BLaER1 treated with 17β-estradiol and CSF1 and Interleukin-3, amounts not matched to agents 10 nM and 100 nM (cell line): ENCODE measurements around the gene SYNGR3.

Experiments
- H3K27ac ChIP-seq, 11 experiments: shearing (Covaris generic); formaldehyde crosslinking; 2 replicates each; pipeline ENCODE4 v1.8.1; 2022
- H3K27me3 ChIP-seq, 11 experiments: shearing (Covaris generic); formaldehyde crosslinking; 2 replicates each; pipeline ENCODE4 v1.8.1; 2022
- H3K36me3 ChIP-seq, 11 experiments: shearing (Covaris generic); formaldehyde crosslinking; 2 replicates each; pipeline ENCODE4 v1.8.1; 2022
- H3K4me1 ChIP-seq, 10 experiments: shearing (Covaris generic); formaldehyde crosslinking; 2 replicates each; pipeline ENCODE4 v1.8.1; 2022
- H3K4me2 ChIP-seq, 11 experiments: shearing (Covaris generic); formaldehyde crosslinking; 2 replicates each; pipeline ENCODE4 v1.8.1; 2022
- H3K4me3 ChIP-seq, 10 experiments: shearing (Covaris generic); formaldehyde crosslinking; 2 replicates each; pipeline ENCODE4 v1.8.1; 2022
- H3K9ac ChIP-seq, 11 experiments: shearing (Covaris generic); formaldehyde crosslinking; 2 replicates each; pipeline ENCODE4 v1.8.1; 2022
- H3K9me3 ChIP-seq, 11 experiments: shearing (Covaris generic); formaldehyde crosslinking; replicated peaks in 1 of 11; 2 replicates each; pipeline ENCODE4 v1.8.1; 2022
- H4K20me1 ChIP-seq, 11 experiments: shearing (Covaris generic); formaldehyde crosslinking; 2 replicates each; pipeline ENCODE4 v1.8.1; 2022
- Cebpa-rat ChIP-seq, 11 experiments: shearing (Covaris generic); IDR thresholded peaks; 2 replicates each; pipeline ENCODE4 v1.8.1; 2022

SYNGR3 gene

GRCh38 chr16:2035431-2036199 is 45.8 kb downstream of the SYNGR3 start:
- H3K27me3 ChIP-seq, result no peaks in the 10 kb centered on the region
- peak overlapping the region; percentile 76 to 98 (median 92) for H3K4me2 ChIP-seq
- H3K9me3 ChIP-seq, result no peaks in the 10 kb centered on the region
- H3K4me3 ChIP-seq, result peak overlapping the region in 8 of 10 experiments; percentile 13 to 65 (median 28); a peak in 11 of 20 replicates
- H3K27ac ChIP-seq, result peak overlapping the region; percentile 25 to 73 (median 54); a peak in 21 of 22 replicates
- no peak for TF ChIP-seq Cebpa-rat (IDR thresholded peaks at IDR 0.05)
- H3K9ac ChIP-seq, result peak overlapping the region; percentile 54 to 71 (median 67)
- peaks cover 0 to 24% (median 0%) of the 10 kb centered on the region in 11 experiments; a peak in 8 of 22 replicates for H3K36me3 ChIP-seq
- H3K4me1 ChIP-seq, result peaks cover 90 to 100% (median 99%) of the 10 kb centered on the region in 10 experiments
- peaks cover 0 to 53% (median 5%) of the 10 kb centered on the region in 11 experiments; a peak in 11 of 22 replicates for H4K20me1 ChIP-seq

- Histone ChIP-seq H3K4me1 (peaks cover 96 to 100% (median 99%) of the 10 kb centered on the region in 10 experiments), H4K20me1 (peaks cover 0 to 58% (median 8%) of the 10 kb centered on the region in 11 experiments; a peak in 11 of 22 replicates), H3K27ac (peak overlapping the region; percentile 25 to 73 (median 54); a peak in 19 of 22 replicates), H3K9me3 (no peaks in the 10 kb centered on the region), H3K27me3 (no peaks in the 10 kb centered on the region), H3K9ac (peak overlapping the region; percentile 54 to 71 (median 67); a peak in 20 of 22 replicates), H3K36me3 (peaks cover 0 to 24% (median 0%) of the 10 kb centered on the region in 11 experiments; a peak in 8 of 22 replicates), H3K4me2 (peak overlapping the region; percentile 76 to 98 (median 92)), H3K4me3 (peak overlapping the region in 6 of 10 experiments; percentile 22 to 65 (median 42); a peak in 7 of 20 replicates)
- TF ChIP-seq Cebpa-rat (IDR thresholded peaks at IDR 0.05), result no peak
These were observed 46.6 kb downstream of the SYNGR3 start for GRCh38 chr16:2036200-2036966.

- no peak for TF ChIP-seq Cebpa-rat (IDR thresholded peaks at IDR 0.05)
- H3K36me3 ChIP-seq, result peaks cover 0 to 24% (median 0%) of the 10 kb centered on the region in 11 experiments; a peak in 8 of 22 replicates
- peak overlapping the region in 3 of 11 experiments; percentile 16 to 73 (median 71); a peak in 3 of 22 replicates for H3K27ac ChIP-seq
- H3K4me2 ChIP-seq, result peak overlapping the region; percentile 76 to 98 (median 92)
- no peak overlapping the region; a peak in 1 of 20 replicates for H3K4me3 ChIP-seq
- H3K4me1 ChIP-seq, result peaks cover 97 to 100% (median 99%) of the 10 kb centered on the region in 10 experiments
- H4K20me1 ChIP-seq, result peaks cover 0 to 62% (median 8%) of the 10 kb centered on the region in 11 experiments; a peak in 11 of 22 replicates
- H3K27me3 ChIP-seq, result no peaks in the 10 kb centered on the region
- H3K9me3 ChIP-seq, result no peaks in the 10 kb centered on the region
- peak overlapping the region in 5 of 11 experiments; percentile 15 to 64 (median 35); a peak in 6 of 22 replicates for H3K9ac ChIP-seq
These were observed 47.3 kb downstream of the SYNGR3 start for GRCh38 chr16:2037115-2037514.

GRCh38 chr16:2037647-2038381 is 48.0 kb downstream of the SYNGR3 start:
- Histone ChIP-seq H3K36me3 (peaks cover 0 to 24% (median 0%) of the 10 kb centered on the region in 11 experiments; a peak in 8 of 22 replicates), H3K9ac (peak overlapping the region in 9 of 11 experiments; percentile 21 to 64 (median 35); a peak in 10 of 22 replicates), H3K9me3 (no peaks in the 10 kb centered on the region), H3K27me3 (no peaks in the 10 kb centered on the region), H3K4me3 (no peak overlapping the region), H4K20me1 (peaks cover 0 to 65% (median 9%) of the 10 kb centered on the region in 11 experiments; a peak in 11 of 22 replicates), H3K4me1 (peaks cover 95 to 98% (median 97%) of the 10 kb centered on the region in 10 experiments), H3K27ac (peak overlapping the region in 6 of 11 experiments; percentile 16 to 73 (median 44); a peak in 13 of 22 replicates), H3K4me2 (peak overlapping the region; percentile 76 to 98 (median 92))
- TF ChIP-seq Cebpa-rat (IDR thresholded peaks at IDR 0.05), result no peak

GRCh38 chr16:2038382-2039231 is 48.8 kb downstream of the SYNGR3 start:
- H3K9ac ChIP-seq, result peak overlapping the region; percentile 1 to 72 (median 48); a peak in 20 of 22 replicates
- H3K4me2 ChIP-seq, result peak overlapping the region; percentile 76 to 97 (median 92)

GRCh38 chr16:2039274-2040031 is 49.7 kb downstream of the SYNGR3 start:
- no peak for TF ChIP-seq Cebpa-rat (IDR thresholded peaks at IDR 0.05)
- Histone ChIP-seq H3K9me3 (no peaks in the 10 kb centered on the region), H3K9ac (peak overlapping the region; percentile 1 to 72 (median 48); a peak in 20 of 22 replicates), H3K36me3 (peaks cover 0 to 28% (median 0%) of the 10 kb centered on the region in 11 experiments; a peak in 8 of 22 replicates), H4K20me1 (peaks cover 0 to 65% (median 10%) of the 10 kb centered on the region in 11 experiments; a peak in 11 of 22 replicates), H3K4me3 (peak overlapping the region in 4 of 10 experiments; percentile 7 to 37 (median 27); a peak in 4 of 20 replicates), H3K27me3 (no peaks in the 10 kb centered on the region), H3K27ac (peak overlapping the region in 9 of 11 experiments; percentile 2 to 71 (median 23); a peak in 15 of 22 replicates), H3K4me1 (peaks cover 96 to 98% (median 98%) of the 10 kb centered on the region in 10 experiments), H3K4me2 (peak overlapping the region; percentile 76 to 96 (median 92))

More at GRCh38 chr16:2038382-2039231, 48.8 kb downstream of the SYNGR3 start:
- H3K27me3 ChIP-seq, result no peaks in the 10 kb centered on the region
- peaks cover 0 to 28% (median 0%) of the 10 kb centered on the region in 11 experiments; a peak in 8 of 22 replicates for H3K36me3 ChIP-seq
- H3K4me1 ChIP-seq, result peaks cover 94 to 98% (median 97%) of the 10 kb centered on the region in 10 experiments
- peak overlapping the region in 10 of 11 experiments; percentile 2 to 71 (median 34); a peak in 13 of 22 replicates for H3K27ac ChIP-seq
- TF ChIP-seq Cebpa-rat (IDR thresholded peaks at IDR 0.05), result no peak
- H3K9me3 ChIP-seq, result no peaks in the 10 kb centered on the region
- H3K4me3 ChIP-seq, result peak overlapping the region in 3 of 10 experiments; percentile 7 to 22 (median 19); a peak in 4 of 20 replicates
- H4K20me1 ChIP-seq, result peaks cover 0 to 65% (median 10%) of the 10 kb centered on the region in 11 experiments; a peak in 11 of 22 replicates
